COLO829 (cell line): ENCODE measurements around the gene CATSPERZ.
"Not testable (repeated sequence)": the region's sequence is repeated elsewhere in the genome, so short reads cannot be mapped to it uniquely, and the experiment has no call there.

Source experiments
- DNase-seq: peaks from one replicate; pipeline ENCODE4 v3.0.0; 2012; ENCODE audit warnings: low spot score

CATSPERZ gene

DNA sequence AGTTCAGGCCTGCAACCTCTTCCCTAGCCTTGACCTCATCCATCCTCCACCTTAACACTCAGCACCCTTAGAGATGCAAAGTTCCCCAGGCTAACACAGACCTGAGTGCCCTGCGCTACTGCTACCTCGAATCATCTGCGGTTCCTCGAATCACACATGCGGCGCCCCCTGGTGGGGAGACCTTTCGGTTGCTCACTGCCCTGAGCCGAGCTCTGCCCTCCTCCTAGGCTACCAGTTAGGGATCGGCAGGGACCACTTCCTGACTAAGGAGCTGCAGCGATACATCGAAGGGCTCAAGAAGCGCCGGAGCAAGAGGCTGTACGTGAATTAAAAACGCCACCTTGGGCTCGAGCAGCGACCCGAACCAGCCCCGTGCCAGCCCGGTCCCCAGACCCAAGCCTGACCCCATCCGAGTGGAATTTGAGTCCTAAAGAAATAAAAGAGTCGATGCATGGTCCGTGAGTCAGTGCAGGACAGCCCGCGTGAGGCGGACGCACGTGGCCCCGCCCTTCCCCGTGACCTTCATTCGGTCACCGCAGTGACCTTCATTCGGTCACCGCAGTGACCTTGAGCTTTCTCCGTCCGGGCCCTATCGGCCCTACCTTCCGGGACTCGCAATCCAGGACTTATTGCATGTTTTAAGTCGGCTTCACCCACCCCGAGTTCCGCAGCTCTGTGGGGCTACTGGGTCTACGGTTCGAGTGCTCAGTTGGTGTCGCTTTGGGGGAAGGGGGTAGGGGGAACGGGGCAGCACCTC lies 4.3 kb downstream of the CATSPERZ start:
- peak; percentile 88 for DNase-seq

DNA sequence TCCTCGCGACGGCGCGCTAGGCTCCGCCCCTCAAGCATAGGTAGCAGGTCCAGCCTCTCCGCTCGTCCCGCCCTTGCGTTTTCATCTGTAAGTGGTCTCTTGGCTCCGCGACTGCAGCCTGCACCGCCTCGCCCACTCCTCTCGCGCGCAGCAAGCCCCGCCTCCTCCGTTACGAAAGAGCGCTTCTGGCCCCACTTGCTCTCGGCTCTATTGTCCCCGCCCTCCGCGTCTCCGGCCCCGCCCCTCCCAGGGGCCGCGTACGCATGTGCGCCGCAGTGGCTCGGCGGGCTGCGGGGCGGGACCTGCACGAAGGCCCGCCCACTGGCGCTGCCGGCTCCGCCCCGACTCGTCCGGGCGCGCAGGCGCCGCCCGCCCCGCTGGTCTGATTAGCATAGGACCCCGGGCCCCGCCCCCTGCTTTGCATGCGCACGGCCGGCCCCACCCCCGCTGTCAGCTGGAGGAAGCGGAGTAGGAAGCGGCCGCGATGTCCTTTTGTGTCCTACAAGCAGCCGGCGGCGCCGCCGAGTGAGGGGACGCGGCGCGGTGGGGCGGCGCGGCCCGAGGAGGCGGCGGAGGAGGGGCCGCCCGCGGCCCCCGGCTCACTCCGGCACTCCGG lies 5.0 kb downstream of the CATSPERZ start, which contains the start of gene ESRRA:
ESRRA (plus strand) TSS at position 450 of the 616 bp plus-strand sequence. CDS start 1,656 bp downstream, outside the sequence.
- peak; percentile 99 for DNase-seq

DNA sequence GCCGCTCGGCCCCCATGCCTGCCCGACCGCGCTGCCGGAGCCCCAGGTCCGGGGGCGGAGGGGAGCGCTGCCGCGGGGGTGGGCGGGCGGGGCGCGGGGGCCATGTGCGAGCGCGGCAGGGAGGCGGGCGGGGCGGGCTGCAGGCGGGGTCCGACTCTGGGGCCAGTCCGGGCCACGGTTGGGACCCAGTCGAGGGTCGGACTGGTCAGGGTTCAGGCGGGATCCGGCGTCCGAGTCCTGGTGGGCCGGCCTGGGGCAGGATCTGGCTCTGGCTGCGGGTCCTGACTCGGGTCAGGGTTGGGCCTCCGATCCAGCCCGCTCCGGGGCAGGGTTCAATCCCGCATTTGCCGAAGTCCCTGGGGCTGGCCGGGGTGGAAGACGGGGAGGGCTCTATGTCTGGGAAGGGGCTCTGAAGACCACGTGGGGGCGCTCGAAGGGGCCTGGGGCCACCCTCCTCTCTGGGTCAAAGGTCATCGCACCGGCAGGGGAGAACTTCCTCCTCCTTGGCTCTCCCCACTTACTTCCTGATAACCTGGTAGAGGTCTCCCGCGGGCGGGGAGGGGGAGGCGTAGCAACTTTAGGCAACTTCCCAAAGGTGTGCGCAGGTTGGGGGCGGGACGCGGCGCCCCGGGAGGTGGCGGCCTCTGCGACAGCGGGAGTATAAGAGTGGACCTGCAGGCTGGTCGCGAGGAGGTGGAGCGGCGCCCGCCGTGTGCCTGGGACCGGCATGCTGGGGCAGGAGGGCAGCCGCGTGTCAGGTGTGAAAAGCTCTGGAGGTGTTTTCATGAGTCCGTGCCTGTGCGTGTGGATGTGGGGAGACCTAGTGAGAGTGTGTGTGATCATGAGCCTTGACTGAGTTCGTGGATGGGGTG lies 5.8 kb downstream of the CATSPERZ start:
- no peak for DNase-seq

DNA sequence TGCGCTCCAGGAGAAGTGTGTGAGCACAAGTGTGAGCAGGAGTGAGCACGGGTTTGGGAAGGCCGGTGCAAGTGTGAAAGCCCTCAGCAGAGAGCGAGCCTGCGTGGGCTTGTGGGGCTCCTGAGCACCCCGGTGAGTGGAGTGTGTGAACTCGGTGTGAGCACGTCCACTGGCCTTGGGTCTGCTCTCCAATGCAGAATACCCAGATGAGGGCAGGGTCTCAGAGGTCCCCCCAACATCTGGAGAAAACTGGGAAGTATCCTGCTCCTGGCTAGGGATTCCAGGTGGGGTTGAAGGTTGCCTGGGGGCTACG lies 6.4 kb downstream of the CATSPERZ start:
- no peak for DNase-seq

DNA sequence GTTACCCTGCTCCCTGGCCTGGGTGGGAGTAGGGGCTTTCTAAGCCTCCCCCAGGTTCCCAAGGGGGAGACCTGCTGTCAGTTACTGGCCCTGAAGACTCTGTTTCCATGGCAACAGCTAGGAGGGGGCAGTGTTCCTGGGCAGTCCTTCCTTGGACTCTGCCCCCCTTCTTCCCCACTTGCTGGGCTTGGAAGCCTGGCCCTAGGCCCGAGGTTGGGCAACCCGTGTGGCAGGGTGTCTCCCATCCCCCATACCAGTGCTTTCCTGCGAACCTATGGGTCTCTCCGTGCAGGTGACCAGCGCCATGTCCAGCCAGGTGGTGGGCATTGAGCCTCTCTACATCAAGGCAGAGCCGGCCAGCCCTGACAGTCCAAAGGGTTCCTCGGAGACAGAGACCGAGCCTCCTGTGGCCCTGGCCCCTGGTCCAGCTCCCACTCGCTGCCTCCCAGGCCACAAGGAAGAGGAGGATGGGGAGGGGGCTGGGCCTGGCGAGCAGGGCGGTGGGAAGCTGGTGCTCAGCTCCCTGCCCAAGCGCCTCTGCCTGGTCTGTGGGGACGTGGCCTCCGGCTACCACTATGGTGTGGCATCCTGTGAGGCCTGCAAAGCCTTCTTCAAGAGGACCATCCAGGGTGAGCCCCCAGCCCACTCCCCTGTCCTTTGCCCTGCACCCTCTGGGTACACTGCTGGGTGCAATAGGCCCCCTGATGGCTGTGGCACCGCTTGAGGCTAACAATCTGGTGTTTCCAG lies 6.9 kb downstream of the CATSPERZ start:
- no peak for DNase-seq

DNA sequence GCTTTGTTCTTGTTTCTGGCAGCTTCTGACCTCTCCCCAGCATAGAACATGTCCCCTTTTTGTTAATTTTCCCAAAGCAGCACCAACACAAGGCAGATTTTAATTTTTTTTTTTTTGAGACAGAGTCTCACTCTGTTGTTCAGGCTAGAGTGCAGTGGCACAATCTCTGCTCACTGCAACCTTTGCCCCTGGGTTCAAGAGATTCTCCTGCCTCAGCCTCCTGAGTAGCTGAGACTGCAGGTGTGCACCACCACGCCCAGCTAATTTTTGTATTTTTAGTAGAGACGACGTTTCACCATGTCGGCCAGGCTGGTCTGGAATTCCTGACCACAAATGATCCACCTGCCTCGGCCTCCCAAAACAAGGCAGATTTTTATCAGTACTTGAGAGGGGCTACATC lies 7.6 kb downstream of the CATSPERZ start:
- not testable (repeated sequence) for DNase-seq

DNA sequence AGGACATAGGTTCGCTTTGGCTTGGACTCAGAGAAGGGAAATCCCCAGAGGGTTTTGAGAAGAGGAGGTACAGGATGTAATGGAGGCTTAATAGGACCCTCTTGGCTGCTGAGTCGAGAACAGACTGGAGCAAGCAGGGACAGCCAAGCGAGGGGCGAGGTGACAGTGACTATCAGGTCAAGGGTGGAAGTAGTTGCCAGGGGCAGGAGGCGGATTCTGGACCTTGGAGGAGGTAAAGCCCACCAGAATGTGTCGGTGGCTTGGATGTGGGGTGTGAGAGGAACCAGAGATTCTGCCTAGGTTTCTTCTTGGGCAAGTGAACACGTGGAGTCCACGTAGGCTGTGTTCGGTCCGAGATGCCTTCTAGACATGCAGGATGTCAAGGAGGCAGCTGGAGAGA lies 12.8 kb downstream of the CATSPERZ start:
- DNase-seq = no peak

DNA sequence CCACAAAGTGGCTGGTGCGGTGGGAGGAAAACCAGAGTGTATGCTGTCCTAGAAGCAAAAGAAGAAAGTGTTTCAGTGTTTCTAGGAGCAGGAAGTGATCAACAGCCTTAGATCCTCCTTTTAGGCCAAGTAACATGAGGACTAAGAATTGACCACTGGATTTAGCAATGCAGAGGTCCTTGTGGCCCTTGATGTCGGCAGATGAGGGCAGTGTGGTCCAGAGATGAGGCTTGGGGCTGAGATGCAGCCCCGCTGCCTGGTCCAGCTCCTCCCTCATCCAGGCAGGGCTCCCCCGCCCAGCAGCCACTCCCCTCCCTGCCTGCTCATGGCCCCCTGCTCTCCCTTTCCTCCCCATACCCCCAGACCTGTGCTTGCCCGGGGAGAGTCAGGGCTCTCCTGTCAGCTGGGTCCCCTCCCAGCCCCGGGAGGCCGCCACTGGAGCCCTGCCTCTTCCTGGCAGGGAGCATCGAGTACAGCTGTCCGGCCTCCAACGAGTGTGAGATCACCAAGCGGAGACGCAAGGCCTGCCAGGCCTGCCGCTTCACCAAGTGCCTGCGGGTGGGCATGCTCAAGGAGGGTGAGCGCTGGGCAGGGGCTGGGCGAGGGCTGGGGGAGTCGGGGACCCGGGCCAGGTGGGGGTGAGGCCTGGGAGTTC lies 13.5 kb downstream of the CATSPERZ start:
- no peak for DNase-seq

DNA sequence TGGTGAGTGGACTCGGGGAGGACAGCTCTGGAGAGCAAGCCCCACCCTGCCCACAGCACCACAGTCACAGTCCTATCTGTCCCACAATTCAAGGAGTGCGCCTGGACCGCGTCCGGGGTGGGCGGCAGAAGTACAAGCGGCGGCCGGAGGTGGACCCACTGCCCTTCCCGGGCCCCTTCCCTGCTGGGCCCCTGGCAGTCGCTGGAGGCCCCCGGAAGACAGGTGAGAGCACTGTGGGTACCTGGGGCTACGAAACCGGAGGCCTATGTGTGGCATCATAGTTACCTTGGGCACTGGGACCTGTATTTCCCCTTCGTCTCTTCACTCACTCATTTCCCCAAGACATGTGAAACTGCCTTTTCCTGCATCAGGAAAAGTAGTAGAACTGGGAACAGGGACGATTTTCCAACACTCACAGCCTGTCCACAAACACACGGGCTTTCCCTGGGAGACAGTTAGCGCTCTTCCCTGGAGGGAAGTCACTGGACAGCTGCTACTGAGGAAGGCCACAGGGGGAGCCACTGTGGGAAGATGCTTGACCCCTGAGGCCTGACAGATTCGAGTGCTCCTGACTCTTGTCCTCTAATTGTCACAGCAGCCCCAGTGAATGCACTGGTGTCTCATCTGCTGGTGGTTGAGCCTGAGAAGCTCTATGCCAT lies 14.1 kb downstream of the CATSPERZ start:
- DNase-seq = no peak

DNA sequence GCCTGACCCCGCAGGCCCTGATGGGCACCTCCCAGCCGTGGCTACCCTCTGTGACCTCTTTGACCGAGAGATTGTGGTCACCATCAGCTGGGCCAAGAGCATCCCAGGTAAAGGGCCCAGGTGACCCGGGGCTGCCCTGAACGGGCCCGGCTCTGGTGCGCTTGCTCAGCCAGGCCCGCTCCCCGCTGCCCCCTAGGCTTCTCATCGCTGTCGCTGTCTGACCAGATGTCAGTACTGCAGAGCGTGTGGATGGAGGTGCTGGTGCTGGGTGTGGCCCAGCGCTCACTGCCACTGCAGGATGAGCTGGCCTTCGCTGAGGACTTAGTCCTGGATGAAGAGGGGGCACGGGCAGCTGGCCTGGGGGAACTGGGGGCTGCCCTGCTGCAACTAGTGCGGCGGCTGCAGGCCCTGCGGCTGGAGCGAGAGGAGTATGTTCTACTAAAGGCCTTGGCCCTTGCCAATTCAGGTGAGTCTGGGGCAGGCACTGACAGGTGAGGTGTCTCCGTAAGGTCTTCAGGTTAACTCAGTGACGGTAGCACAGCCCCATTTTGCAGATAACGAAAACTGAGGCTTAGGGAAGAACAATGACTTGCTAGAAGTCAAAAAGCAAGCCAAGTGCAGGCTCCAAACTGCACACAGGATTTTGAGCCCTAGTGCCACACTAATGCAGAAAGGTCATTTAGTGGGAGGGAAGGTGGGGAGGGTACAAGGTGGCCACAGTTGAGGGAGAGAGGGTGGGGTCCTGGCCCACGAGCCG lies 14.8 kb downstream of the CATSPERZ start:
- DNase-seq = no peak

DNA sequence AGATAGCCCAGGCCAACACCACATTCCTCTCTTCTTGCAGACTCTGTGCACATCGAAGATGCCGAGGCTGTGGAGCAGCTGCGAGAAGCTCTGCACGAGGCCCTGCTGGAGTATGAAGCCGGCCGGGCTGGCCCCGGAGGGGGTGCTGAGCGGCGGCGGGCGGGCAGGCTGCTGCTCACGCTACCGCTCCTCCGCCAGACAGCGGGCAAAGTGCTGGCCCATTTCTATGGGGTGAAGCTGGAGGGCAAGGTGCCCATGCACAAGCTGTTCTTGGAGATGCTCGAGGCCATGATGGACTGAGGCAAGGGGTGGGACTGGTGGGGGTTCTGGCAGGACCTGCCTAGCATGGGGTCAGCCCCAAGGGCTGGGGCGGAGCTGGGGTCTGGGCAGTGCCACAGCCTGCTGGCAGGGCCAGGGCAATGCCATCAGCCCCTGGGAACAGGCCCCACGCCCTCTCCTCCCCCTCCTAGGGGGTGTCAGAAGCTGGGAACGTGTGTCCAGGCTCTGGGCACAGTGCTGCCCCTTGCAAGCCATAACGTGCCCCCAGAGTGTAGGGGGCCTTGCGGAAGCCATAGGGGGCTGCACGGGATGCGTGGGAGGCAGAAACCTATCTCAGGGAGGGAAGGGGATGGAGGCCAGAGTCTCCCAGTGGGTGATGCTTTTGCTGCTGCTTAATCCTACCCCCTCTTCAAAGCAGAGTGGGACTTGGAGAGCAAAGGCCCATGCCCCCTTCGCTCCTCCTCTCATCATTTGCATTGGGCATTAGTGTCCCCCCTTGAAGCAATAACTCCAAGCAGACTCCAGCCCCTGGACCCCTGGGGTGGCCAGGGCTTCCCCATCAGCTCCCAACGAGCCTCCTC lies 15.7 kb downstream of the CATSPERZ start:
- not testable (repeated sequence) for DNase-seq

DNA sequence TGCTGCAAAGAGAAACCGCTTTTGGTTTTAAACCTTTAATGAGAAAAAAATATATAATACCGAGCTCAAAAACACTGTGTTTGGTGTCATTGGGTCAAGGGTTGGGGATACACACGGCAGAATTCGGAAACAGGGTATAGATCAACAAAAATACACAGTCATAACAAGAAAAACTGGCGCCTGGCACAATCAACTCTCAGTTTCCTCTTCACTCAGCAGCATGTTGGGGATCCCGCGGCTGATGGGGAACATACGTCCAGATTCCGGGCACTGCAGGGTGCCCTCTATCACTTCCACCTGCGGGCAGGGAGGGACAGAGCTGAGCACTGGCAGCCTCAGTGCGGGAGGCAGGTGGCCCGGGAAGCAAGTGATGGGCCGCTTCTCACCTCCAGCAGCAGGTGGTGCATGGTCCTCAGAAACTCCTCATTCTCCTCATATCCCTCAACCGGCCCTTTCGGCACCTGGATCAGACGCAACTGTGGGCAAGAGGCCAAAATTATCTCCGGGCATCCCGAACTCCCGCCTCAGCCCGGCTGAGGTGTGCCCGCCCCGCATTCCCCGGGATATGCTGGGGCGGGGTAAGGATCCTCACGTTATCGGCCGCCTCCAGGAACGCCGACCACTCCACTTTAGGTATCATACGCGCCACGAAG lies 16.6 kb downstream of the CATSPERZ start:
- no peak for DNase-seq

DNA sequence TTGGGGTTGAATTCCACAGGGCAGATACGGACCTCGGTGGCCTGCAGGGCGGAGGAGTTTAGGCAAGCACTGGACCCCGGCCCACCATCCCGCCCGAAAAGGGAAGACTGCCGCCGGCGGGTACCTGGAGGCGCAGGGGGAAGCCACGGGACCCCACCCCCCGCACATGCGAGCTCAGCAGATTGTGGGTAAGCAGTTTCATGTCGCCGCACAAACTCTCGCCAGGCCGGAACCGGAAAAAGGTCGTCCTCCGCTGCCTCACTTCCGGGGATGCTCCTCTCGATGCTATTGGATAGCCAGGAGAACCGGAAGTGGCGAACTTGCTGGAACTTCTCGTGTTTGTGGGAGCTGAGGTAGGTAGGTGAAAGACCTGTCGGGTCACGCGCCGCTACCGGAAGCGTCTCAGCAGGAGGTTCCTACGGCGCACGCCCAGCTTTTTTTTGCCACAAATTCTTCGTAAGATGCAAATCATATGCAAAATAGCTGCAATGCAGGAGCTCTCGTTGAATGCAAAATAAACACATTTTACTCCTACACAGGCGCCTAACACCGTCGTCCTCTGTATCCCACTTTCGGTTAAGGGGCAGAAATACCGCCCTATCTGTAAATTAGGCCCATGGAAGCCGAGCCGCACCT lies 17.3 kb downstream of the CATSPERZ start, which contains the start of gene TRMT112:
TRMT112 (minus strand) TSS at position 235 of the 636 bp plus-strand sequence; CDS start at position 202, 33 bp downstream.
- peak; percentile 88 for DNase-seq

DNA sequence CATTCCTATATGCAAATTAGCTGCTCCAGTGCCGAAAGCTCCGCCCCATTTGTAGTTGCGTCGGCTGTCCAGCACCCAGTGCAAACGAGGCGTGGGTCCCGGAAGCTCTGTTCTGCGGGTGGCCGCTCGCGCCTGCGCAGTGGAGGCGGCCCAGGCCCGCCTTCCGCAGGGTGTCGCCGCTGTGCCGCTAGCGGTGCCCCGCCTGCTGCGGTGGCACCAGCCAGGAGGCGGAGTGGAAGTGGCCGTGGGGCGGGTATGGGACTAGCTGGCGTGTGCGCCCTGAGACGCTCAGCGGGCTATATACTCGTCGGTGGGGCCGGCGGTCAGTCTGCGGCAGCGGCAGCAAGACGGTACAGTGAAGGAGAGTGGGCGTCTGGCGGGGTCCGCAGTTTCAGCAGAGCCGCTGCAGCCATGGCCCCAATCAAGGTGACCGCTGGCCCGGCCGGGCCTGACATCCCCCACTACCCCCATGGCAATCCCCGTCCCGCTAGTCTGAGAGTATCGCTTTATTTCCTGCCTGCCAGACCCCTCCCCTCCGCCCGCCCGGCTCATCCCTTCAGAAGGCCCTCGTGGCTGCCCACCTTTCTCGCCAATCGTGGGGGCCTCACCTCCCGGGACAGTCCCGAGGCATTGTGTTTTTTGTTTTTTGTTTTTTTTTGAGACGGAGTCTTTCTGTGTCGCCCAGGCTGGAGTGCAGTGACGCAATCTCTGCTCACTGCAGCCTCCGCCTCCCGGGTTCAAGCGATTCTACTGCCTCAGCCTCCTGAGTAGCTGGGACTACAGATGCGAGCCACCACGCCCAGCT lies 18.0 kb downstream of the CATSPERZ start, which contains the start of gene PRDX5:
PRDX5 (plus strand) TSS at position 161 of the 805 bp plus-strand sequence; CDS start at position 256, 95 bp downstream.
- DNase-seq = peak; percentile 95

DNA sequence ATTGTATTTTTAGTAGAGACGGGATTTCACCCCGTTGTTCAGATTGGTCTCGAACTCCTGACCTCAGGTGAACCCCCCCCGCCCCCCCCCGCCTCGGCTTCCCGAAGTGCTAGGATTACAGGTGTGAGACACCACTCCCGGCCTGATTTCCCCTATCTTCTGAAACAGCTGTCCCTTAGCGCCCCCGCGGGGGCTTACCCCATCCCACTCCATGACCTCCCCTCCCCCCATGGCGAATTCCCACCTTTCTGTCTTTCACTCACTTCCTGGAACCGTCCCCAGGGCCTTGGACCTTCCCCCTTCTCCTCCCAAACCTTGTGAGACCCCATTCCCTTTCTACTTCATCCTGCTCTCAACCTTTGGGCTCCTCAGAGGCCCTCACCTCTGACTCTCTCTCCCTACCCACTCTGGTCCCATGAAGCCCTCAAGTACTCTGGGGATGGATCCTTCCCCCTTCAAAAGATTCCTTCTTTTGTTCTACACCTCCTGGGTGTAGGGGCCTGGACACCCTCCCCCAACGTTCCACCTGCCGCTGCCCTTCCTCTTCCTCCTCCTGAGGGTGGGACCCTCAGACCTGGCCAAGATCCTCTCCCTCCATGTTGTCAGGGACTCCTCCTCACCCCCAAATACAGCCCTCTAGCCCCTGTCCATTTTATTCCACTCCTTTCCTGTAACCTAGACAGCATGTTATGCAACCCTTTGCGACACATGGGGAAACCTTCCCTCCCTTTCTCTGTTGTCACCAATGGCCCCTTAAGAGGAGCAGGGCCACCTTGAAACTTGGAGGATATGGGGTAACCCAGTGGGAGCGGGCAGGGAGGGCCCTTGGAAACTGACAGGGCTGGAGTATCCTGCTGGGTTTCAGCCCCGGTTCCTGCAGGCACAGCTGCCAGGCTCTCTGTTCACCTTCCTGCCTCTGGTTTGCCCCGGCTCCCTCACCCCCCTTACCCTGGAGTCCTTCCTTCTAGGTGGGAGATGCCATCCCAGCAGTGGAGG lies 18.9 kb downstream of the CATSPERZ start:
- DNase-seq = no peak

DNA sequence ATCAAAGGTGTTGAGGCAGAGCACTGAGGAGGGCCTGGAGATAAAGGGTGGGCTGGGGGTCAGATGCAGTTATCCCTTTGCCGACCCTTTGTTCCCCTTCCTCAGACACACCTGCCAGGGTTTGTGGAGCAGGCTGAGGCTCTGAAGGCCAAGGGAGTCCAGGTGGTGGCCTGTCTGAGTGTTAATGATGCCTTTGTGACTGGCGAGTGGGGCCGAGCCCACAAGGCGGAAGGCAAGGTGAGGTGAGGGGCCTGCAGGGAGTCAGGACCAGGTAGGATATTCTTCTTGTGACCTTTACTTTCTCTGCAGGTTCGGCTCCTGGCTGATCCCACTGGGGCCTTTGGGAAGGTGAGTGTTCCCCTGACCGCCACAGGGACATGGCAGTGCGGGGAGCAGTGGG lies 20.4 kb downstream of the CATSPERZ start:
- no peak for DNase-seq
